ENCODE measurements around the gene NLRC5.
A peak's percentile ranks its signal among the peaks of the same experiment; 100 is the strongest.
"Not testable (repeated sequence)": the region's sequence is repeated elsewhere in the genome, so short reads cannot be mapped to it uniquely, and the experiment has no call there.

The NLRC5 gene

DNA sequence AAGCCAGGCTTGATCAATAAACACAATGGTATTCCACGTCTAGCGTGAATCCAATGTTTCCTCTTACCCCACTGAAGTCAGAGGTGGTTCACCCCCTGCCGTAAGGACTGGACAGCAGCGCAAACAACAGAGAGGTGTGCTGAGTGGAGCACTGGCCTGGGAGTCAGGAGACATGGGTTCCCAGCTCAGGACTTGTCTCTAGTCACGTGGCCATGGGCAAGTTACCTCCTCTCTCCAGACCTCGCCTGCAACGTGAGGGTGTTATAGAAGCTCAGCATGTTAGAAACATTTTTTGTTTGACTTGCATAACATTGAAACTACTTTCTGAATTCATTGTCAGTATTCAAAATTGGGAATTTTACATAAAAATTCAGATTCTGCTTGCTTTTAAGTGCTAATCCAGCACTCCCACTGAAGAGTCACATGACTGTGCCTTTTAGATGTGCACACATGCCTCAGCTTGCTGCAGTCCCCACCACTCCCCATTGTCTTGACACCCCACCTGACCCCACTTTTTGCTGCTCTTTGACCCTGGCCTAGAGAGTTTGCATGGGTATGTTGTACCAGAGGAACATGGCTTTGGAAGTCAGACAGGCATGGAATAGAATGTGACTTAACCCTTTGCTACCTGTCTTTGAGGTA is 94.2 kb downstream of the NLRC5 start:
- no peak for DNase-seq

DNA sequence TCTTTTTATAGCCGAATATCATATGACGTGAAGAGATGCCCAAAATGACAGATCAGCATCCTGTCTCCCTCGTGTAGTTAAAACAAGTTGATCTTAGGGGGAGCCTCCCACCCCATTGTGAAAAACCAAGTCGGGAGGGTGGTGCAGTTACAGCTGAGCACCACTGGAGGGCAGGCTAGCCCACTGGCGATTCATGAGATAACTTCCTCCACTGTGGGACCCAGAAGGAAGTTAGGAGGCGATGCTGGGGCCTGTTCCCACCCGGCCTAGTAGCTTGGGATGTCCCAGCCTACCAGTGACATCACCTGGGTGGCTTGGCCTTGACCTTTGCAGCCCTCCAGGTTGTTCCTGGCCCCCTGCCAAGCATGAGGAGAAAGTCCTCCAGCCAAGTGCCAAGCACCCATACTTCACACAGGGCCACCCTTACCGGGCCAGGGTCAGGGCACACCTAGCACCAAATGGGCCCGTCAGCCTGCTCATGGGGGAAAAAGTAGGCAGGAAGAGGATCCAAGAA is 95.0 kb downstream of the NLRC5 start:
- DNase-seq: peak; percentile 81

DNA sequence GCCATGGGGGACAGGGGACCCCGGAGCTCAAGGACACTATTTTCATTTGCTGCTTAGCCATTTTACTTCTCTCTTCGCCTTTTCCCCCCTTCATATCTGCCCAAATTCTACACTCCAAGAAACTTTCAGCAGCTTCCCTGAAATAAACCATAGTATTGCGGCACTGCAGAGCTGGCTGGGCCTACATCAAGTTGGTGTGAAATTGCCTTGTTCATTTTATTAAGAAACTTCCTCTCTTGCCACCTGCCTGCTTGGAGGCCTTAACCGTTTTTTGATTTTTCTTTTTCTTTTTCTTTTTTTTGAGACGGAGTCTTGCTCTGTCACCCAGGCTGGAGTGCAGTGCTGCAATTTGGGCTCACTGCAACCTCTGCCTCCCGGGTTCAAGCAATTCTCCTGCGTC is 95.6 kb downstream of the NLRC5 start:
- no peak for DNase-seq

DNA sequence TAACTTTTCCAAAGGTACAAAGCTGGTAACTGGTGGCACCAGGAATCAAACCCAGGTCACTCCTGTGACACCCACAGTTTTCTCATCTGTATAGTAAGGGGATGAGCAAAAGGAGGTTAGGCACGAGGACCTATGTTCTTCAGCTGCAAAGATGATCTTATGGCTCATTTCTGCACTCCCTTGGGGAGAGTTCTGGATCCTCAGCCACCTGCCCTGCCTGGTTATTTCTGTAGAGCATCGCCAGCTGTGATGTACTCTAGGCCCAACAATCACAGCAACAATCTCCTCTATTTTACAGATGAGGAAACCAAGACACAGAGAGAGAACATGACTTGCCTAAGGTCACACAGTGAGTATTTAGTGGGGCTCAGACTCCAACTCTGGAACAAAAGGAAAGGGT is 97.6 kb downstream of the NLRC5 start:
- no peak for DNase-seq

DNA sequence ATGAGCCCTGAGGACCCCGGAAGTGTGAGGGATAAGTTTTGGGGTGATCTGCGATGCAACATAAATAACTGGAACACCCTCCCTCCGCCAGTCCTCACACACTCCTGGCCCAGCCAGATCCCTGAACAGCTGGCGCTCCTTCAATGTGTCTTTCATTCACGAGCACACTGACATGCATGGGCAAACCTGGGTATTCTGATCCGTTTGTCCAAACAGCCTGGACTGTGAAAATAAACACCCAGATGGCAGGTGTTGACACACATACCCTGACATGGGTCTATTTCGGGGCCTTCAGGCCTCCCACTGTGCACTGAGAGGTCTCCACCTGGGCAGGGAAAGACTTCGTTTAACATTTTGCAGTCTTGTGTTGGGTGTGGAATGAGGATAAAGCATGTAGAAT is 100.0 kb downstream of the NLRC5 start:
- DNase-seq: no peak

DNA sequence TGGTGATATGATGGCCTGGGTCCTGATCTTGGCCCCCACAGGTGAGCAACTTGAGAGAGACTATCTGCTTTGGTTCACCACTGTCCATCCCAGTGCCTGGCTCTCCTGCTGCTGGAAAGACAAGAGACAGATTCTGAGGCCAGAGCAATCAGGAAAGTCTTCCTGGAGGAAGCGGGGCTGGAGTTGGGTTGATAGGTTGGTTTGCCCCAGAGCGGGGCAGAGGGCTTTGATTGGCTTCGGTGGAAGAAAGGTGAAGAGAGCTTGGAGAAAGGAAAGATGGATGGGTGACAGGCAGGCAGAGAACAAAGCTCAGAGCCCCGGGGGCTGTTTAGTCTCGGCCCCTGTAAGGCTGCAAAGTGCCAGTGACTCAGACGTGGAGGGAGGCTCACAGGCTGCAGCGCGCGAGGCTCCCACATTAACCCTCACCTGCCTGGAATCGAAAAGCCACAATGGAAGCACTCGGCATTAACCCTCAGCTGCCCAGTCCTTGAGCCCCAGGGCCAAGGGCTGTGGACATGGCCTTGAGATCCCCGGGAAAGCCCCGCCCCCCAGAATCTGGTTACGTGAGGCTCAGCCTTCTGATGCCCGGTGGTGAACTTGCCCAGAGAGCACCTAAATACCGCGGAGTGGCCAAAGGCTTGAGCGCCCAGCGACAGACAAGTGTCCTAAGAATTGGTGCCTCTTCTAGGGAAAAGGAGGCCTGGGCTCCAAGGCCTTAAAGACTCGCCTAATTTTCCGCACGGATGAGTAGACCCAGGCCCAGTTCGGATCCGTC is 102.0 kb downstream of the NLRC5 start:
- no peak for DNase-seq

DNA sequence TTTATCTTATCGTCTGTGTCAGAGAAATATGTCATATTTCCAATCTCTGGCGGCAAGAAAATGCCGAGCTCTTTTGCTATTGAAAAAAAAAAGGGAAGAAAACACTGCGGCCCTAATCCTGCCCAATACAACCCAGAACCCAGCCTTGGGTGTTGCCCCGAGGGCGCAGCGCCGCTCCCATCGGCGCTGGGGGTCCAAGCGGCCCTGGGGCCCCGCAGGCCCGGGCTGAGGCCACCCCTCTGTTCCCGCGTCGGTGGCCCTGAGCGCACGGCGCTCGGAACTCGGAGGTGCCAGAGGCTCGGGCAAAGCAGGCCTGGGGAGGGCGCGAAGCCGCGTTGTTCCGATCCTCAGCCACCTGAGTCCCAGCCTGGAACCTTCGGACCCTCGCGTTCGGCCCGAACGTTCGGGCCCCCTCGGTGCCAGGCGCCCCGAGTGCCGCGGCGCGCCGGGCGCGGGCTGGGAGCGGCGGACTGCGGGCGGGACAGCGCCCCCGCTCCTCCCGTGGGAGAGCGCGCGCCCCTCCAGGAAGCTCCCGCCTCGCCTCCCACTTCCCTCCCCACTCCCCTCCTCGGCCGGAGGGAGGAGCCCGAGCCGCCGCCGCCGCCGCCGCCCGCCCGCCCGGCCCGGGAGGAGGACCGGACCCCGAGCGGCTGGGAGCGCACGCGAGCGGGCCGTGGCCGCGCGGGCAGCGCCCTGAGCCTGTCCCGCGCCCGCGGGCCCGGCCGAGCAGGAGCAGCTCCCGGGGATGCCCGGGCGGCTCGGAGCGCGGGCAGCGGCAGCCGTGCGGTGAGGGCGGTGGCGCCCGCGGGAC is 102.8 kb downstream of the NLRC5 start, which contains the start of gene CPNE2:
Gene CPNE2, plus strand, starts transcription at position 609 of the 811 bp plus-strand sequence. CDS start 18,160 bp downstream, outside the sequence.
- DNase-seq: peak; percentile 29

DNA sequence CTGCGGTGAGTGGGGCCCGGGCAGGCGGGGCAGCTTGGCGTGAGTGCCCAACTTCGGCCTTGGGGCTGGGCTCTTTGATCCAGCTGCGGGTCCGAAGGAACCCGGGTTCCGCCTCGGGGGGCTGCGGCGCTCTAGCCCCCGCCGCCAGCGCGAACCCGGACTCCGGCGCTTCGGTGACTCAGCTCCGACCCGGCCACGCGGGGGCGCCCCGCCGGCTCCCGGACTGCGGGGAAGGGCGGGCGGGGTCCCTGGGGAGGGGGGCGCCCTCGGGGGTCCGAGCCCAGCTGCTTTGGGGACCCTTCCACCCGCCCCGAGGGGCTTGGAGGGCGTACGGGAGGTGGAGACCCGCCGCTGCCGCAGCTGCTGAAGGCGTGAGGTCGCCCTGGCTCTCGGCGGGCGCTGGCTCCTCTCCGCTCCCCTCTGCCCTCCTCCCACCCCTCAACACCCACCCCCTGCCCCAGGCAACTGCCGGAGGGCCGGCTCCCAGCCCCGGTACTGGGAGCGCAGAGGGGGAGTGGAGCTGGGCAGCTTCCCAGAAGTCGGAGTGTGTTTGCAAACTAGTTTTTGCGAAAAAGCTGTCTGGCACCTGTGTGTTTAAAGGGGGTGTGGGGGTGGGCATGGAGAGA is 103.5 kb downstream of the NLRC5 start:
- peak; percentile 49 for DNase-seq

DNA sequence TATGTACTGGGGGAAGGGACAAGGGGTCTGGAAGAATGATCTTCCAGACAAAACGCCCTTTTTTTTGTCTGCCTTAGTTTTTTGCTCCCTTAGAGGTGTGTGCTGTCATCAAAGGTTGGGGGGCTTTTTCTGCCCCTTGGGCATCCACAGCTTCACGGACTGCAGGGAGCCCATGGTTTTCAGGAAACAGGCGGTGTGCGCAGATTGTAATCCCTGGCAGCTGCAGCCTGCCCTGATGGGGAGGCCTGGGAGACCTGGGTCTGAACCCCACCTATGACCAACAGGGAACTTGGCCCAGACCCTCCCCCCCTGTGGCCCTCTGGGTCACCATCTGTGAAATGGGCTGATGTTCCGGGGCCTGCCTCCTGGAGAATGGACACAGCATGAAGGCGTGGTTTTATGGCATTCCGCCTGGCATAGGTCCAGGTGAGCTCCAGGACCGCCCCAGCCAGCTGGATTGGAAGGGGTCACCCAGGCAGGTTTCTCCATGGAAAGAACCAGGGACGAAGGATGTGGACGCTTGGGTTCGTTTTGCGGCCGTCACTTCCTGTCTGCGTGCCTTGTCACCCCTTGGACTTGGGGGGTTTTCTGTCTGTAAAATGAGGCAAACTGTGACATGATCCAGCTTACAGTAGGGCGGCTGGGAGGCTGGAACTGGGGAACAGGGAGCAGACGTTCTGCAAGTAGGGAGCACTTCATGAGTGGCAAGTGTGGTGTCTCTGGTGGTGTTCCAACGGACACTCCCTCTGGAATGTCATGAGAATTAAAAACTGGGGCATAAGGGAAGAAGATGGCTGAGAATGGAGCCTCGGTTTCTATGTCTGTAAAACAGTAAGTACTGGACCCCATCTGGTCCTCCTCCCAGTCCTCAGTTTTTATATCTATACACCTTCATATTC is 104.6 kb downstream of the NLRC5 start:
- no peak for DNase-seq

DNA sequence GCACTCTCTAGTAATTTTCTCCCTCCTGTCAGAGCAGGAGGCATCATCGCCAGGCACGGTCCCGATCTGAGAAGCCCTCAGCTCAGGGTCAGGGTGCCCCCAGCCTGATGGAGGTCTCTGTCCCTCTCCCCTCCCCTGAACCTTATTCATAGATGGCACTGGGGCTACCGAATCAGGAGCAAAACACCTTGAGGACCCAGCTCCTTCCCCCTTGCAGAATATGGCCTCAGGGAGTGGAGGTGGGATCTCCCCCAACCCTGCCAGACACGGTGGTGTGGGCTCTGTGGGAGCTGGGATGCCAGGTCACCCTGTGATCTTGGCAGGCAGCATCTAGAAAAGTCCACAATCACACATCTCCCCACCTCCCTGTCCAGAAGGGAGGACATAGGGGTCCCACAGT is 105.6 kb downstream of the NLRC5 start:
- DNase-seq: no peak

DNA sequence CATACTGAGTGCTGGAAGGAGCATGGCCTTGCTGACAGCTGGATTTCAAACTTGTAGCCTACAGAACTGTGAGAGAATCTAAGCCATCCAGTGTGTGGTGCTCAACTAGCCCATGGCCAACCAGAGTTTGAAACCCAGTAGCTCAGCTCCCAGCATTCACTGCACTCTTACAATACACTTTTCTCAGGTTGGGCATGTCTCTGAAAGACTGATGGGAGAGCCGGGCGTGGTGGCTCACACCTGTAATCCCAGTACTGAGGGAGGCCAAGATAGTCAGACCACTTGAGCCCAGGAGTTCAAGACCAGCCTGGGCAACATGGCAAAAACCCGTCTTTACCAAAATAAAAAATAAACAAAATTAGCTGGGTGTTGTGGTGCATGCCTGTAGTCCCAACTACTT is 106.8 kb downstream of the NLRC5 start:
- no peak for DNase-seq

DNA sequence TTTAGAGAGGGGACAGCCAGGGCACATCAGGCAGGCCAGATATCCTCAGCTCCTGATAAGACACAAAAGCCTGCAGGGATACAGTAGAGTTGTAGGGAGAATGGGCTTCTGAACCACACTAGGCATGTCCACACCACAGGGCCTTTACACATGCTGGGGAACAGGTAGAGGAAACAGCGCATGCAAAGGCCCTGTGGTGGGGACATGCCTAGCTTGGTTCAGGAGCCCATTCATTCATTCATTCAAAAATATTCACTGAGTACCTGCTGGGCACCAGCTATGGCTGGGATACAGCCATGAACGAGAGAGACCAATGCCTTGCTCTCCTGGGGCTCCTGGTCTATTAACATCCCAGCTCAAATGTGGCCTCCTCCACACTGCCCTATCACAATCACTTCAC is 107.4 kb downstream of the NLRC5 start:
- DNase-seq: no peak

DNA sequence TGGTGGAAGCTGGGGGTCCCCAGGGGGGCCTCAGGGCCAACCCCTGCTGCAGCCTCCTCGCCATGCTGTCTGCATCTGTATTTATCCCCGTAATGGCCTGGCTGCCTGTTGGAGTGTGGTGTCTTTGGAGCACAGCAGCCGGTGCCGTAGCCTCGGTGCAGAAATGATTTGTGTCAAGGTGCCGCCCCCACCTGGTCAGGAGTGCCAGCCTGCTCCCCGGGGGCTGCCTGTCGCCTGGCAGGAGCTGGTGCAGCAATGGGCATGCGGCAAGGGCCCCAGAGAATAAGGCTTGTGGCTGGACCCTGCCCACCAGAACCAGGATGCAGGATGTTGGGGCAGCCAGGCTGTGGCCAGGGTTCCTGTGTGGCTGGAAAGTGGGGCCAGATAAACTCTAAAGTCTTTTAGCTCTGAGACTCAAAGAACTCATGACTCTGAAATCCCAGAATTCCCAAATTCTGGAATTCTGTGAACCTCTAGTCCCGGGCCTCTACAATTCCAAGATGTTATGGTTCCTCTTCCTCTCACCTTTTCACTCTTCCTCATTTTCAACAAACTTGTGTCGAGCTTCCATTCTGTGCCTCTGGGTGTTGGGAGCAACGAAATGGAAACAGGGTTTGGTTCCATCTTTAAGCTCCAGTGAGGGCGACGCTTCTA is 109.0 kb downstream of the NLRC5 start:
- DNase-seq: no peak

DNA sequence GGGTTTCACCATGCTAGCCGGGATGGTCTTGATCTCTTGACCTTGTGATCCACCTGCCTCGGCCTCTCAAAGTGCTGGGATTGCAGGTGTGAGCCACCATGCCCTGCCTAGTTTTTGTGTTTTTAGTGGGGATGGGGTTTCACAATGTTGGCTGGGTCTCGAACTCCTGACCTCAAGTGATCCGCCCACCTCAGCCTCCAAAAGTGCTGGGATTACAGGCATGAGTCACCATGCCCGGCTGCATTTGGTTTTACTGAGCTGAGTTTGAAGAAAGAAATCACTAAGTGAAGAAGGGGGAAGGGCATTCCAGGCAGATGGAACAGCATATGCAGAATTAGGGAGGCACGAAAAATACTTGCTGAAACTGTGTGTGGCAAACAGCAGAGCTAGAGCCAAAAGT is 110.6 kb downstream of the NLRC5 start:
- not testable (repeated sequence) for DNase-seq

DNA sequence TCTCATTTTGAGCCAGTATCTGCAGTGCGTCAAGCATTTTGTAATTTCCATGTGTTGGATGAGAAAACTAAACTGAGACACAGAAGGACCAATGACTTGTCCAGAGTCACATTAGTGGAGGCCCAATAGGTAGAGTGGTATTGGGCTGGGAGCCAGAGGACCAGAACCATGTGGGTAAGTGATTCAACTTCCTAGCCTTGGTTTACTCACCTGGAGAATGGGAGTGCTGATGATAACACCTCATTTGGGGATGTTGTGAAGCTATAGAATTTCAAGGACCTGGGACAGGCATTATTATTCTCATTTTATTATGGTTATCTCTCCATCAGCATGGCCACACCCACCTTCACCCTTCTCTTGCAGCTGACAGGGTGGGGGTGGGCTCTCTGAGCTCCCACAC is 111.1 kb downstream of the NLRC5 start:
- DNase-seq: no peak

DNA sequence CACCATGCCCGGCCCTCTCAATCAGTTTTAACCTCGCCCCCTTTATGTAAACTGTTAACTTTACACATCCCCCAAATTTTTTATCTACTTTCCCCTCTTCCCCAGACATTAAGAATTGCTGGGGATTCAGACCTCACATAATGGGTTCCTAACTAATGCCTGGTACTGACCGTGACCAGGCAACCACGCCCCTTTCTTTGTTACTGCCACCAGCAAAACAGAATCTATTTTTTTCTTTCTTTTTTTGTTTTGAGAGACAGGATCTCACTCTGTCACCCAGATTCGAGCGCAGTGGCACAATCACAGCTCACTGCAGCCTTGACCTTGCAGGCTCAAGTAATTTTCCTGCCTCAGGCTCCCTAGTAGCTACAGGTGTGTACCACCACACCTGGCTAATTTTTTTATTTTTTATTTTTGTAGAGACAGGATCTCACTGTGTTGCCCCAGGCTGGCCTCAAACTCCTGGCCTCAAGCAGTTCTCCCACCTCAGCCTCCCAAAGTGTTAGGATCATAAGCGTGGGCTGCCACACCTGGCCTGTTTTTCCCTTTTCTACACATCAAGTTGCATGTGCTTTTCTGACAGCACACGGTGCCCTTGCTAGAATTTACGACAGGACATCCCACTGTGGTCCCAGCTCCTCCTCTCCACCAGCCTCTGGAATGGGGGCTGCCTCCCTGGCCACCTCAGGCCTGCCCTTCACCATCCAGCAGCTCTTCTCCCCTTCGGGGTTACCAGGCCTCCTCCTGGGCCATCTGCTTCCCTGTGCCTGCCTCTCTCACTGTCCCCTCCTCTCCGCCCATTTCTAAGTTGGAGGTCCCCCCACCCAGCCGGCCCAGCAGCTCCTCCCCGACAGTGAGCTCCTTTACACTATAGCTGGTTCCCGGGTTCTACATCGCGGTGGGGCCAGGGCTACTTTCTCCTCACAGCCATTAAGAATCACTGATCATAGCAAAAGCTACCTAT is 113.8 kb downstream of the NLRC5 start:
- no peak for DNase-seq

DNA sequence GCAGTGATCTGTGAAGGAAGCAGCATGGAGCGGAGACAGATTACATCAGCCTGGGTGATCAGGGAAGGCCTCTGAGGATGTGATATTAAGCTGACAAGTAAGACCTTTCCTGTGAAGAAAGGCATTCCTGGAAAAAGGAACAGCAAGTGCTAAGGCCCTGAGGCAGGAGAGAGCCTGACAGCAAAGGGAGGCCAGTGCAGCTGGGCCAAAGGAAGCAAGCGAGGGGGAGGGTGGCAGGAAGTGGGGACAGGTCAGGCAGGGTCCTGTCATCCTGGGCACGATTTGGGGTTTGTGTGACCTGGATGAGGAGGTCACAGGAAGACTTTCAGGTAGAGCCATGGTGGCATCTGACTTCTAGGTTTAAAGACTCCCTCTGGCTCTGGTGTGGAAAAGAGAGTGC is 115.3 kb downstream of the NLRC5 start:
- DNase-seq: no peak

DNA sequence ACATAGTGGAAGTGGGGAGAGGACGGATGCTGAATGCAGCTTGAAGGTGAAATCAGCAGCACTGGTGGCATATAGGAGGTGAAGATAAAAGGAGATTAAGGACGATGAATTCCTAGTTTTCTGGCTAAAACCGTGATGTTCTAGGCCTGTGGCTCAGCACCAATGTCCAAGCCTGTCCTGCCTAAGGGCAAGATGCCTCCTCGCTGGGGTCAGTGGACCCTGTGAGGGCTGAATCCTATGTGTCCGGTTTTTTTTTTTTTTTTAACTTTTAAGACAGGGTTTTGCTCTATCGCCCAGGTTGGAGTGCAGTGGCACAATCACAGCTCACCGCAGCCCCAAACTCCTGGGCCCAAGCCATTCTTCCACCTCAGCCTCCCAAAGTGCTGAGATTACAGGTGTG is 115.8 kb downstream of the NLRC5 start:
- DNase-seq: no peak

DNA sequence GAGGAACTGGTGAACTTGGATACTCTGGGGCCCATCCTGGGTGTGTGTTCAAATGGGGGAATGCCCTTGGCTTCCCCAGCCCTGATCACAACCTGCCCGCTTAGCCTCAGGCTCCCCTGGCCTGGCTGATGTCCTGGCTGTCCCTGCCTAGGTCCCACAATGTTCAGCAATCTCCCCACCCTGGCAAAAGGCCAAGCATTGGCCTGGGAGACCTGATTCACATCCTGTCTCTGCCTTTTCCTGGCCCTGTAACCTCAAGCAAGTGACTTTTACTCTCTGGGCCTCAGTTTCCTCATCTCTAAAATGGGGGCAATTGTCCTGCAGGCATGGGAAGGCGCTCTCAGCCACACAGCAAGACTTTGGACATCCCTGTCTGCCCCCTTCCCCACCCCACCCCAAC is 117.4 kb downstream of the NLRC5 start:
- DNase-seq: no peak

DNA sequence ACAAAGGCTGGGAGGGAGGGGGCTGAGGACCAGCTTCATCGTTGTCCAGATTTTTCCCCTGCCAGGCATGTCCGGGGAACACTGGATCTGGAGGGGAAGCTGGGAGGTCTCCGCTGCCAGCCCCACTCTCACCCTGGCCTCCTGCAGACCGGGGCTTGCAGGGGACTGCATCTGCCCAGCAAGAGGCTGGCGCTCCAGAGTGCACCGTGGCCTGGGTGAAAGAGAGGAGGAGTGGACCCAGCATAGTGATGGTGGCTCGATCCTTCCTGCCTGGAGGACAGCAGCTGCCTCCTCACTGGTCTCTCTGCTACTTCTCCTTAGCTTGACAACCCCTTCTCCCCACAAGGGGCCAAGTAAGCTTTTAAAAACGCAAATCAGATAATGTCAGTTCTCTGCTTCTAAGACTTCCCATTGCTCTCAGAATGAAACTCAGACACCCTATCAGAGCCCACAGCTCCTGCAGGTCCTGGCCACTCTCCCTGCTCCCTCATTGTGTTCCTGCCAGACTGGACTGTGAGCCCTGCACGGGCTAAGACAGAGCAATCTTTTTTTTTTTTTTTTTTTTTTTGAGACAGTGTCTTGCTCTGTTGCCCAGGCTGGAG is 118.1 kb downstream of the NLRC5 start:
- DNase-seq: no peak

Measured in CD4-positive, alpha-beta T cell treated with Interleukin-12 subunit alpha and Interleukin-12 subunit beta, for 1 hour (primary cell).